ENCODE results near the gene ACADSB.

ACADSB gene

DNA sequence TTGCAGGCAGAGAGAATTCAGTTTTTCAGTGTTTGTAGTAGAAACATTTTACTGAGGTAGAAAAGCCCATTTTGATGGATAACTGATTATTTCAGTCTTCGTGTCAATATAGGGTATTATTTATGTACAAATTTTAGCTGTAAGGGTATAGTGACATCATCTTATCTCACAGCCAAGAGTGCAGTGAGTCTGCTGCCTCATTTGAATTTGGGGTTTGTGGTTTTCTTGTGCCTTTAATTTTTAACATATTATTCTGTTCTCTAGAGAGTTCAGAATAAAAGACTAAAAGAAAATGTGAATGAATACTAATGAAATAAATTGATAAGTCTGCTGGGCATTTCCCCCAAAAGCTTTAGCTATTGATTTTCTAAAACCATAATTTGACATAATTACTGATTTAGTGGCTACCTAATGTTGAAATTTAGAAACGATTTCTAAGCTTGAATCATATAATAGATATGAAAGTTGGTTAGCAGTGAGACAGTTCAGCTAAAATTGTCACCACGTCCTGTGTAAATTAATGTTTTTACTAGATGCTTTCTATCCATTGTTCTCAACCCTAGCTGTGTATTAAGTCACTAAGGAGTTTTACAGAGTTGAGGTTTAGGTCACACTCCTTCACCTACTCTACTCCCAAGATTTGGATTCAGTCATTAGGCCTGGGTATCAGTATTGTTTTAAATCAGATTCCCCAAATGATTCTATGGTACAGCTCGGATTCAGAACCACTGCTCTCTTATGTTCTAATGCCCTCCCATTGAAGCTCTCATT, 37.3 kb downstream of the ACADSB start:
- no peak overlapping the region for H3K4me3 ChIP-seq (ENCODE audit: low read depth, low read length)

GRCh38 chr10:123057968-123058367, 49.2 kb downstream of the ACADSB start:
- no peak for TF ChIP-seq CTCF (IDR thresholded peaks at IDR 0.05; ENCODE audit: borderline replicate concordance, insufficient read depth, low read depth, low read length)
- H3K4me3 ChIP-seq (ENCODE audit: low read depth, low read length): no peak overlapping the region

More for the DNA sequence above, 37.3 kb downstream of the ACADSB start:
- no peak for TF ChIP-seq CTCF (IDR thresholded peaks at IDR 0.05; ENCODE audit: borderline replicate concordance, insufficient read depth, low read depth, low read length)

- no peak for TF ChIP-seq CTCF (IDR thresholded peaks at IDR 0.05; ENCODE audit: borderline replicate concordance, insufficient read depth, low read depth, low read length)
- H3K4me3 ChIP-seq (ENCODE audit: low read depth, low read length): no peak overlapping the region
Observed at GRCh38 chr10:123061865-123062264, 53.1 kb downstream of the ACADSB start.

- no peak for TF ChIP-seq CTCF (IDR thresholded peaks at IDR 0.05; ENCODE audit: borderline replicate concordance, insufficient read depth, low read depth, low read length)
- no peak overlapping the region for H3K4me3 ChIP-seq (ENCODE audit: low read depth, low read length)
Observed at GRCh38 chr10:123062726-123063125, 53.9 kb downstream of the ACADSB start.

DNA sequence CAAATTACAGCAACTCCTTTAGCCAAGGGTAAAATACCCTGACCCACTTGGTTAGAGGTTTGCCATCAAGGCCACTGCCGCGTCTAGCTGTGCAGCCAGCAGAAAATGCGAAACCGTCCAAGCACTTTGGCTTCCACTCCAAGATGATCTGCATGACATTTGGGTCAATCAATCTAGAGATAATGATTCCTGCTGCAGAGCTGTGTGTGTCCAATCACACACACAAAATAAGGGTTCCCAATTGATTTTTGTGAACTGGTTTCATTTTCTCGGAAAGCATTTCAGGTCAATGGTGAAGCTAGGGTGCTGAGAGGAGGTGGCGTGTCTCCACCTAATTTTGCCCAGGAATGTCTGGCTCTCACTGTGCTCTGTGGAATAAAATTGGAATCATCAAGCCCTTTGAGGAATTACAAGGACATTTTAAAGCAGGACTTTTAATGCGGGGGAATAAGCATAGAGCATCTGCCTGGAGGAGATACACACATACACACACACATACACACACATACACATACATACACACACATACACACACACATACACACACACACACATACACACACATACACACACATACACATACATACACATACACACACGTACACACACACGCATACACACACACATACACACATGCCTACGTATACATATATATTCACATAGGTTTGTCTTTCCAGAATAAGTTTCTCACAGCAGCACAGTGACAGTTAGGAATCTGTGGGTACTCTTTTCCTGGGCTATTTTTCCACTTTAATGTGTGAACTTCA, 59.5 kb downstream of the ACADSB start:
- TF ChIP-seq CTCF (IDR thresholded peaks at IDR 0.05; ENCODE audit: borderline replicate concordance, insufficient read depth, low read depth, low read length): no peak
- H3K4me3 ChIP-seq (ENCODE audit: low read depth, low read length): no peak overlapping the region

GRCh38 chr10:123069246-123069986, 60.6 kb downstream of the ACADSB start:
- TF ChIP-seq CTCF (IDR thresholded peaks at IDR 0.05; ENCODE audit: borderline replicate concordance, insufficient read depth, low read depth, low read length): no peak
- no peak overlapping the region for H3K4me3 ChIP-seq (ENCODE audit: low read depth, low read length)

Measured in GM12875 (cell line).